Measurements from ENCODE around the gene DCDC2B. TPM values are rescaled to one million over a fixed set of nuclear protein-coding genes. Genes with fewer than 3 reads are reported as not detected.

Gene DCDC2B
- total and polyA plus RNA-seq, 2 experiments from 2014 or later = 0.21 TPM; not detected in 1

DNA sequence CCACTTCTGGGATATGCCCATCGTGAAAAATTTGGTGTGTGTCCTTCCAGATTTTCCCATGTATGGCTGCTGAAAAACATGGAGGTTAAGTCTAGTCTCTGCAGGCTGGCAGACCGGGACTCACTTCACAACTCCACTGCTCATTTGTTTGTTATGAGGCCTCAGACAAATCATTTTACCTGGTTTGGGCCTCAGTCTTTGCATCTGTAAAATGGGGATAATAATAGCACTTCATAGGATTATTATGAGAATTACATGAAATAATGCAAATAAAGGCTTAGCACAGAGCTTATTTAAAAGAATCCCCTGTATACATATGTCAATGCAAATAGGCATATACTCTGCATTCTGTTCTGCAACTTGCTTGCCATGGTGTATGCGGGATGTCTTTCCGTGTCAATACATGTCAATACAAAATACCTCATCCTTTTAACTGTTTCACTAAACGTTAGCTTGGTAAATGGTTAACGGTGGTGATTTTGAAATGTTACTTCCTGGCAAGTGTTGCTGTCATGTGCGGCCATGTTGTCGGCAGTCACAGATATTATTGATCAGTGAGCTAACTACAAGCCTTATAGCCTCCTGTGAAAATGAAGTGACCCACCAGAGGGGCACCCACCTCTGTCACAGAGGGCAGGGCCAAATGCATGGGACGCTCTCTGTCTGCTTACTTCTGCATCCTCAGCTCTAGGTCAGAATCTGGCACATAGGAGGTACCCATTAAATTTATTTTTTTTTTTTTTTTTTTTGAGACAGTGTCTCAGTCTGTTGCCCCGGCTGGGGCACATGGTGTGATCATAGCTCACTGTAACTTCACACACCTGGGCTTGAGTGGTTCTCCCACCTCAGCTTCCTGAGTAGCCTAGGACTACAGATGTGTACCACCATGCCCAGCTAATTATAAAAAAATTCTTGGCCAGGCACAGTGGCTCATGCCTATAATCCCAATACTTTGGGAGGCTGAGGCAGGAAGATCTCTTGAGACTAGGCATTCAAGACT lies 46.5 kb downstream of the DCDC2B start:
- Histone ChIP-seq H3K4me2 (no peak overlapping the region), H3K4me3 (no peak overlapping the region), H2AFZ (no peak overlapping the region), H3K27ac (ENCODE audit: low read depth) (no peak overlapping the region), H3K4me1 (ENCODE audit: insufficient read depth) (peaks cover 9% of the 10 kb centered on the region; the same call in 1 of the 2 replicates), H3K36me3 (ENCODE audit: insufficient read depth) (no peaks in the 10 kb centered on the region), H4K20me1 (replicated peaks; ENCODE audit: insufficient read depth) (0 out of 2 replicates have a peak, but pooled peaks cover 3% of the 10 kb centered on the region), H3K27me3 (ENCODE audit: insufficient read depth) (no peaks in the 10 kb centered on the region), H3K9me2 (ENCODE audit: insufficient read depth) (no peaks in the 10 kb centered on the region), H3F3A (replicated peaks; ENCODE audit: low read depth) (0 out of 2 replicates have a peak, but pooled peaks cover 5% of the 10 kb centered on the region), H3K79me2 (replicated peaks; ENCODE audit: insufficient read depth) (no peaks in the 10 kb centered on the region)
- Mint-ChIP-seq H3K27ac (no peak overlapping the region), H3K27me3 (ENCODE audit: insufficient read depth, low read depth, poor library complexity) (peaks cover 4% of the 10 kb centered on the region), H3K4me3 (no peak overlapping the region), H3K4me1 (peaks cover 17% of the 10 kb centered on the region), H3K9me3 (no peaks in the 10 kb centered on the region), H3K36me3 (ENCODE audit: low read depth) (no peaks in the 10 kb centered on the region)
- TF ChIP-seq ZNF114 (CRISPR knock-in tag; IDR thresholded peaks at IDR 0.05) = no peak
- DNase-seq (ENCODE audit: low spot score) (no peak), ATAC-seq (no peak)

DNA sequence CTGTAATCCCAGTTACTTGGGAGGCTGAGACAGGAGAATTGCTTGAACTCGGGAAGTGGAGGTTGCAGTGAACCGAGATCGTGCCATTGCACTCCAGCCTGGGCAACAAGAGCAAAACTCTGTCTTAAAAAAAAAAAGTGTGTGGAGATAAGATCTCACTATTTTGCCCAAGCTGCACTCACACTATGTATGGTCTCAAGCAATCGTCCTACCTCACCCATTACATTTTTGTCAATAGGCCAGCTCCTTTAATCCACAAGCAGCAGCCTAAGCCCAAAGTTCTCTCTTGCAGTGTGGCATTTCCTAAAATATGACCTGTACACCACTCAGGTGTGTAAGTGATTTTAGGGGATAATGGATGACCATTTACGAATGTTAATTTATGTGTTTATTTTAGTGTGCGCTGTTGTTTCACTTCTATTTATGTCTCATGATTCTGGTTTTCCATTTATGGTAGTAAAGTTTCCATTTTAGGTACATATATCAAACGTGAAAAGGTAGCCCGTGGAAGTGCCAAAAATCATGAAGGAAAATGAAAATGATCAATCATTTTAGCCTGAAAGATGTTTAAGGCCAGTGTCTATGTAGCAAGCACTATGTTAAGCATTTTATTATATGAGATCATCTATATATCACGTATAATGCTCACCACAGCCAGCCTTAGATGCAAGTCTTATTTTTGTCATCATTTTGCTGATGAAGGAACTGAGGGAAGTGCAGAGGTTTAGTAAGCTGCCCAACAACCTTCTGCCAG lies 47.8 kb downstream of the DCDC2B start:
- H3K27ac Mint-ChIP-seq = no peak overlapping the region

More for the DNA sequence above, 47.8 kb downstream of the DCDC2B start:
- ATAC-seq (no peak), DNase-seq (ENCODE audit: low spot score) (no peak)
- H3K36me3 Mint-ChIP-seq (ENCODE audit: low read depth) = no peaks in the 10 kb centered on the region
- peaks cover 3% of the 10 kb centered on the region for H3K27me3 Mint-ChIP-seq (ENCODE audit: insufficient read depth, low read depth, poor library complexity)
- 0 out of 2 replicates have a peak, but pooled peaks cover 3% of the 10 kb centered on the region for H4K20me1 ChIP-seq (replicated peaks; ENCODE audit: insufficient read depth)
- no peak overlapping the region for H3K4me3 Mint-ChIP-seq
- H3F3A ChIP-seq (replicated peaks; ENCODE audit: low read depth) = 0 out of 2 replicates have a peak, but pooled peaks cover 5% of the 10 kb centered on the region
- no peaks in the 10 kb centered on the region; the same call in 1 of the 2 replicates for H3K4me1 ChIP-seq (ENCODE audit: insufficient read depth)
- H3K79me2 ChIP-seq (replicated peaks; ENCODE audit: insufficient read depth) = no peaks in the 10 kb centered on the region
- H3K9me3 Mint-ChIP-seq = no peaks in the 10 kb centered on the region
- TF ChIP-seq STAT1 (IDR thresholded peaks at IDR 0.05; ENCODE audit: unreplicated experiment) = no peak
- TF ChIP-seq, protein P1, sequence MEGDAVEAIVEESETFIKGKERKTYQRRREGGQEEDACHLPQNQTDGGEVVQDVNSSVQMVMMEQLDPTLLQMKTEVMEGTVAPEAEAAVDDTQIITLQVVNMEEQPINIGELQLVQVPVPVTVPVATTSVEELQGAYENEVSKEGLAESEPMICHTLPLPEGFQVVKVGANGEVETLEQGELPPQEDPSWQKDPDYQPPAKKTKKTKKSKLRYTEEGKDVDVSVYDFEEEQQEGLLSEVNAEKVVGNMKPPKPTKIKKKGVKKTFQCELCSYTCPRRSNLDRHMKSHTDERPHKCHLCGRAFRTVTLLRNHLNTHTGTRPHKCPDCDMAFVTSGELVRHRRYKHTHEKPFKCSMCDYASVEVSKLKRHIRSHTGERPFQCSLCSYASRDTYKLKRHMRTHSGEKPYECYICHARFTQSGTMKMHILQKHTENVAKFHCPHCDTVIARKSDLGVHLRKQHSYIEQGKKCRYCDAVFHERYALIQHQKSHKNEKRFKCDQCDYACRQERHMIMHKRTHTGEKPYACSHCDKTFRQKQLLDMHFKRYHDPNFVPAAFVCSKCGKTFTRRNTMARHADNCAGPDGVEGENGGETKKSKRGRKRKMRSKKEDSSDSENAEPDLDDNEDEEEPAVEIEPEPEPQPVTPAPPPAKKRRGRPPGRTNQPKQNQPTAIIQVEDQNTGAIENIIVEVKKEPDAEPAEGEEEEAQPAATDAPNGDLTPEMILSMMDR (conservative IDR thresholded peaks at IDR 0.05; ENCODE audit: low read depth in 2 of 2) = no peak
- TF ChIP-seq, protein P2, sequence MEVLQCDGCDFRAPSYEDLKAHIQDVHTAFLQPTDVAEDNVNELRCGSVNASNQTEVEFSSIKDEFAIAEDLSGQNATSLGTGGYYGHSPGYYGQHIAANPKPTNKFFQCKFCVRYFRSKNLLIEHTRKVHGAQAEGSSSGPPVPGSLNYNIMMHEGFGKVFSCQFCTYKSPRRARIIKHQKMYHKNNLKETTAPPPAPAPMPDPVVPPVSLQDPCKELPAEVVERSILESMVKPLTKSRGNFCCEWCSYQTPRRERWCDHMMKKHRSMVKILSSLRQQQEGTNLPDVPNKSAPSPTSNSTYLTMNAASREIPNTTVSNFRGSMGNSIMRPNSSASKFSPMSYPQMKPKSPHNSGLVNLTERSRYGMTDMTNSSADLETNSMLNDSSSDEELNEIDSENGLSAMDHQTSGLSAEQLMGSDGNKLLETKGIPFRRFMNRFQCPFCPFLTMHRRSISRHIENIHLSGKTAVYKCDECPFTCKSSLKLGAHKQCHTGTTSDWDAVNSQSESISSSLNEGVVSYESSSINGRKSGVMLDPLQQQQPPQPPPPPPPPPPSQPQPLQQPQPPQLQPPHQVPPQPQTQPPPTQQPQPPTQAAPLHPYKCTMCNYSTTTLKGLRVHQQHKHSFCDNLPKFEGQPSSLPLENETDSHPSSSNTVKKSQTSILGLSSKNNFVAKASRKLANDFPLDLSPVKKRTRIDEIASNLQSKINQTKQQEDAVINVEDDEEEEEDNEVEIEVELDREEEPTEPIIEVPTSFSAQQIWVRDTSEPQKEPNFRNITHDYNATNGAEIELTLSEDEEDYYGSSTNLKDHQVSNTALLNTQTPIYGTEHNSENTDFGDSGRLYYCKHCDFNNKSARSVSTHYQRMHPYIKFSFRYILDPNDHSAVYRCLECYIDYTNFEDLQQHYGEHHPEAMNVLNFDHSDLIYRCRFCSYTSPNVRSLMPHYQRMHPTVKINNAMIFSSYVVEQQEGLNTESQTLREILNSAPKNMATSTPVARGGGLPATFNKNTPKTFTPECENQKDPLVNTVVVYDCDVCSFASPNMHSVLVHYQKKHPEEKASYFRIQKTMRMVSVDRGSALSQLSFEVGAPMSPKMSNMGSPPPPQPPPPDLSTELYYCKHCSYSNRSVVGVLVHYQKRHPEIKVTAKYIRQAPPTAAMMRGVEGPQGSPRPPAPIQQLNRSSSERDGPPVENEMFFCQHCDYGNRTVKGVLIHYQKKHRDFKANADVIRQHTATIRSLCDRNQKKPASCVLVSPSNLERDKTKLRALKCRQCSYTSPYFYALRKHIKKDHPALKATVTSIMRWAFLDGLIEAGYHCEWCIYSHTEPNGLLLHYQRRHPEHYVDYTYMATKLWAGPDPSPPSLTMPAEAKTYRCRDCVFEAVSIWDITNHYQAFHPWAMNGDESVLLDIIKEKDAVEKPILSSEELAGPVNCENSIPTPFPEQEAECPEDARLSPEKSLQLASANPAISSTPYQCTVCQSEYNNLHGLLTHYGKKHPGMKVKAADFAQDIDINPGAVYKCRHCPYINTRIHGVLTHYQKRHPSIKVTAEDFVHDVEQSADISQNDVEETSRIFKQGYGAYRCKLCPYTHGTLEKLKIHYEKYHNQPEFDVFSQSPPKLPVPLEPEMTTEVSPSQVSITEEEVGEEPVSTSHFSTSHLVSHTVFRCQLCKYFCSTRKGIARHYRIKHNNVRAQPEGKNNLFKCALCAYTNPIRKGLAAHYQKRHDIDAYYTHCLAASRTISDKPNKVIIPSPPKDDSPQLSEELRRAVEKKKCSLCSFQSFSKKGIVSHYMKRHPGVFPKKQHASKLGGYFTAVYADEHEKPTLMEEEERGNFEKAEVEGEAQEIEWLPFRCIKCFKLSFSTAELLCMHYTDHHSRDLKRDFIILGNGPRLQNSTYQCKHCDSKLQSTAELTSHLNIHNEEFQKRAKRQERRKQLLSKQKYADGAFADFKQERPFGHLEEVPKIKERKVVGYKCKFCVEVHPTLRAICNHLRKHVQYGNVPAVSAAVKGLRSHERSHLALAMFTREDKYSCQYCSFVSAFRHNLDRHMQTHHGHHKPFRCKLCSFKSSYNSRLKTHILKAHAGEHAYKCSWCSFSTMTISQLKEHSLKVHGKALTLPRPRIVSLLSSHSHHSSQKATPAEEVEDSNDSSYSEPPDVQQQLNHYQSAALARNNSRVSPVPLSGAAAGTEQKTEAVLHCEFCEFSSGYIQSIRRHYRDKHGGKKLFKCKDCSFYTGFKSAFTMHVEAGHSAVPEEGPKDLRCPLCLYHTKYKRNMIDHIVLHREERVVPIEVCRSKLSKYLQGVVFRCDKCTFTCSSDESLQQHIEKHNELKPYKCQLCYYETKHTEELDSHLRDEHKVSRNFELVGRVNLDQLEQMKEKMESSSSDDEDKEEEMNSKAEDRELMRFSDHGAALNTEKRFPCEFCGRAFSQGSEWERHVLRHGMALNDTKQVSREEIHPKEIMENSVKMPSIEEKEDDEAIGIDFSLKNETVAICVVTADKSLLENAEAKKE (CRISPR knock-in tag; IDR thresholded peaks at IDR 0.05) = no peak
- no peak for TF ChIP-seq ZNF331 (CRISPR knock-in tag; IDR thresholded peaks at IDR 0.05; ENCODE audit: low read depth)
- H3K27me3 ChIP-seq (ENCODE audit: insufficient read depth) = no peaks in the 10 kb centered on the region
- no peaks in the 10 kb centered on the region for H3K9me2 ChIP-seq (ENCODE audit: insufficient read depth)
- no peak overlapping the region for H3K4me2 ChIP-seq
- H2AFZ ChIP-seq = no peak overlapping the region
- H3K4me3 ChIP-seq = no peak overlapping the region
- H3K4me1 Mint-ChIP-seq = peaks cover 8% of the 10 kb centered on the region
- H3K27ac ChIP-seq (ENCODE audit: low read depth) = no peak overlapping the region
- no peaks in the 10 kb centered on the region for H3K36me3 ChIP-seq (ENCODE audit: insufficient read depth)

All from GM23338 (cell line).